A375 (cell line): ENCODE data around the gene IGSF9. TPM values are rescaled to one million over a fixed set of nuclear protein-coding genes. Genes with fewer than 3 reads are reported as not detected.

Experiments used
- small RNA-seq: library from RNA; depleted of rRNA; stranded (forward); fragments of <200 nt; gene quantifications from one replicate; pipeline ENCODE3, GENCODE V24; 2014
- total RNA-seq: library from RNA; depleted of rRNA; stranded (reverse); fragments of >200 nt; shearing (Covaris generic); gene quantifications from 2 replicates; pipeline ENCODE4 v1.2.3, GENCODE V29; 2014; rRNA removed

The IGSF9 gene, protein sequence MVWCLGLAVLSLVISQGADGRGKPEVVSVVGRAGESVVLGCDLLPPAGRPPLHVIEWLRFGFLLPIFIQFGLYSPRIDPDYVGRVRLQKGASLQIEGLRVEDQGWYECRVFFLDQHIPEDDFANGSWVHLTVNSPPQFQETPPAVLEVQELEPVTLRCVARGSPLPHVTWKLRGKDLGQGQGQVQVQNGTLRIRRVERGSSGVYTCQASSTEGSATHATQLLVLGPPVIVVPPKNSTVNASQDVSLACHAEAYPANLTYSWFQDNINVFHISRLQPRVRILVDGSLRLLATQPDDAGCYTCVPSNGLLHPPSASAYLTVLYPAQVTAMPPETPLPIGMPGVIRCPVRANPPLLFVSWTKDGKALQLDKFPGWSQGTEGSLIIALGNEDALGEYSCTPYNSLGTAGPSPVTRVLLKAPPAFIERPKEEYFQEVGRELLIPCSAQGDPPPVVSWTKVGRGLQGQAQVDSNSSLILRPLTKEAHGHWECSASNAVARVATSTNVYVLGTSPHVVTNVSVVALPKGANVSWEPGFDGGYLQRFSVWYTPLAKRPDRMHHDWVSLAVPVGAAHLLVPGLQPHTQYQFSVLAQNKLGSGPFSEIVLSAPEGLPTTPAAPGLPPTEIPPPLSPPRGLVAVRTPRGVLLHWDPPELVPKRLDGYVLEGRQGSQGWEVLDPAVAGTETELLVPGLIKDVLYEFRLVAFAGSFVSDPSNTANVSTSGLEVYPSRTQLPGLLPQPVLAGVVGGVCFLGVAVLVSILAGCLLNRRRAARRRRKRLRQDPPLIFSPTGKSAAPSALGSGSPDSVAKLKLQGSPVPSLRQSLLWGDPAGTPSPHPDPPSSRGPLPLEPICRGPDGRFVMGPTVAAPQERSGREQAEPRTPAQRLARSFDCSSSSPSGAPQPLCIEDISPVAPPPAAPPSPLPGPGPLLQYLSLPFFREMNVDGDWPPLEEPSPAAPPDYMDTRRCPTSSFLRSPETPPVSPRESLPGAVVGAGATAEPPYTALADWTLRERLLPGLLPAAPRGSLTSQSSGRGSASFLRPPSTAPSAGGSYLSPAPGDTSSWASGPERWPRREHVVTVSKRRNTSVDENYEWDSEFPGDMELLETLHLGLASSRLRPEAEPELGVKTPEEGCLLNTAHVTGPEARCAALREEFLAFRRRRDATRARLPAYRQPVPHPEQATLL
- total RNA-seq, result 0.32 and 0.49 TPM in 2 replicates

DNA sequence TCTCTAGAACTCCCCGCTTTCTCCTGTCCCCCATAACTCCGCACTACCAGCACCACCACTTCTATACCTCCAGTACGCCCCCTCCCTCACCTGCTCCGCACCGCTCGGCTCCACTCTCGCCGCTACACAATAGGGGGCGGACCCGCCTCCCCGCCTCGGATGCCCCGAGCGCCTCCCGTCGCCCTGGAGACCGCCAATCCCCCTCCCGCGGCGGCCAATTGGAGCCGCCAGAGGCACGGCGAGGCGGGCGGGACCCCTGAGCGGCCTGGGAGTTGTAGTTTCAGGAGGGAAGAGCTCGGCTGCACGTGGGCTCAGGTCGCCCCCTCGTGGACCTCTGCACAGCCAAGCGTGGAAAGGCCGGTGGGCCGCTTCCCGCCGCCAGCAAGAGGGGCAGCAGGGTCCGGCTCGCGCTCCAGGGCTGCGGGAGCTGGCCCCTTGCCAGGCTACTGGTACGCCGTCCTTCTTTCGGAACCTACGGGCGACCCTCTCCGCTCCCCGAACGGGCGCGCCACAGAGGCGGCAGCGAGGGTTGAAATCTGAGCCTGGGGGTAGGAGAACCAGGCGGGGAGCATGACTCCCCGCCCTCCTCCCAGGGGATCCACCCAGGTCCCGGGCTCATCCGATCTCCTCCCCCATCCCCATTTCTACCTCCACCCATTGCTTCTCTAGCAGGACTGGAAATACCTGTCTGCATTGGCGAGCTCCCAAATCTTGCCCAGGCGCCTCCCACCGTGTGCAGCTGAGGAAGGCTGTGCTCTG, at the start of gene IGSF9:
Gene IGSF9, minus strand, starts transcription at position 131 of the 759 bp plus-strand sequence. CDS start 2,159 bp downstream, outside the sequence.

DNA sequence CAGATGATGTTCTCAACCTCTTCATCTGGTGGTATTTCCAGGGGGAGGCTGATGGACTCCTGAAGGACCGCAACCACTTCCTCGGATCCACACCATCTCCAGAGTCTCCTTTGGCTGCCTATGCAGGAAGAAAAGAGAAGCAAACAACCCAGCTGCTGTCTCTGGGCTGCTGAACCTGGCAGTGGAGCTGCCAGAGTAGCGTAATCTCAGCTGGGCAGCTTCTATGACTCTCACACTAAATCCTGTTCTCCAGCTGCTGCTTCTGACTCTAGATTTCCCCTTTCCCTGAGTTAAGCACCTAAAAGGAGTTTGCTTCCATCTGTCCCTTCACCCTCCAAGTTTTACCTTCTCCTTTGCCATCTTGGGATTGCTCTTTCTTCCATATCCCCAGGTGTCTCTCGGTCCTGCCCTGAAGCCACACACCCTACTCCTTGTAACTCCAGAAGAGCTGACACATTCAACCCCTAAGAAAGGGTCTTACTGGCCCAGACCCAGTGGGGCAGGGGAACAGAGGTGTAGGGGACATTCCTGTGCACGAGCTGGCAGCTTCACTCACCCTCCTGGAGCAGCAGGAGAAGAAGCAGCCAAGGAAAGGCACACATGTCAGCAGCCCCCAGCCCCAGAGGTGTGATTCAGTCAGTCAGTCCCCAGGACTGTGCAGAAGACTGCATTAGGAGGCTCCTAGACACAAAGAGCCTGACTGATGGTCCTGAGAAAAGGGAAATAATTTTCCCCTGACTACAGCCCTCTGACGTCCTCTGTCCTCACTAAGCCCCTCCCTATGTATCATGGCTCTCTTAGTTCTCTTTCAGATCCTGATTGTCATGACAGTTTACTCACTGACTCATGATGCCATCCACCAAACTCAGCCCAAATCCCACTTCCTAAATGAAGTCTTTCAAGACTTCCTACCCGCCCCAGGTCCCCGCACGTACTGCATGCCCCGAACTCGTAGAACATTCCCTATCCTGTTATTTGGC, 8.4 kb upstream of the IGSF9 start, which contains the start of gene SLAMF9:
Gene SLAMF9, minus strand, starts transcription at position 702 of the 980 bp plus-strand sequence. Its CDS starts 100 bp downstream, at position 602.

DNA sequence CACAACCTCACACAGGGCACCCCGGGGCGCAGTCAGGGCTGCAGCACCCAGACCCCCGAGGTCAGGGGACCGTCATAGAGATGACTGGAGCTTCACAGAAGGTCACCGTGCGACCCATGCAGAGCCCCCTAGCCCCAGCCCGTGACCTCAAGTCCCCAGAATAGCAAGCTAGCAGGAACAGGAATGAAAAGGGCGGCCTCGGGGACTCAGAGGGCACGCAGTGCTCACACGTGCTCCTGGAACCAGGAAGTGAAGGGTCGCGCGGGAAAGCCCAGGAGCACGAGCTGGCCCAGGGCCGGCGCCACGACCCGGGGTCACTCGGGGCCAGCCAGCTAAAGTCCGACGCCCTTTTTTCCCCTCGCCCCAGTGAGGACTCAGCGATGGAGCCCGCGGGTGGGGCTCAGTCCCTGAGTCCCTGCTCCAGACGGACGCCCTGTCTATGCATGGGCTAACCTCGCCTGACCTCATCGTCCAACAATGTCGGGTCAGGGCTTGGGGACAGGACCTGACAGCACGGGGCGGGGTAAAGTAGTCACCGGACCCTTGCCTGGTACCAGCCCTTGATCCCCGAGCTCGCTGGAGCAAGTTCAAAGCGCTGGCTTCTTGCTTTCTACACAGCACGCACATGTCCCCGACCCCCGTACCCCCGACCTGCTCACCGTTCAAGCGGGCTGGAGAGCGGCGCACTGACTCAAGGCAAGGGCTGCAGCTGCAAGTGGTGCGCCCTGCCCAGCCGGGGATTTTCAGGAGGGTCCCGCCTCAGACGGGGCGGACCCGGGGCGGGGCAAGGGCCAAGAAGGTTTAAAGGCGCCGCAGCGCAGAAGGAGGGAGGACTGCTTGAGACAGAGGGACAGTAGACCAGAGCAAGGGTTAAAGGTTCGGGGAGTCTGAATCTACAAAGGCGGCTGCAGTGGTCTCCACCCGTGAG, 20.4 kb downstream of the IGSF9 start, which contains the start of gene TAGLN2:
Gene TAGLN2, minus strand, starts transcription at position 717 of the 928 bp plus-strand sequence. CDS start 4,998 bp downstream, outside the sequence.

DNA sequence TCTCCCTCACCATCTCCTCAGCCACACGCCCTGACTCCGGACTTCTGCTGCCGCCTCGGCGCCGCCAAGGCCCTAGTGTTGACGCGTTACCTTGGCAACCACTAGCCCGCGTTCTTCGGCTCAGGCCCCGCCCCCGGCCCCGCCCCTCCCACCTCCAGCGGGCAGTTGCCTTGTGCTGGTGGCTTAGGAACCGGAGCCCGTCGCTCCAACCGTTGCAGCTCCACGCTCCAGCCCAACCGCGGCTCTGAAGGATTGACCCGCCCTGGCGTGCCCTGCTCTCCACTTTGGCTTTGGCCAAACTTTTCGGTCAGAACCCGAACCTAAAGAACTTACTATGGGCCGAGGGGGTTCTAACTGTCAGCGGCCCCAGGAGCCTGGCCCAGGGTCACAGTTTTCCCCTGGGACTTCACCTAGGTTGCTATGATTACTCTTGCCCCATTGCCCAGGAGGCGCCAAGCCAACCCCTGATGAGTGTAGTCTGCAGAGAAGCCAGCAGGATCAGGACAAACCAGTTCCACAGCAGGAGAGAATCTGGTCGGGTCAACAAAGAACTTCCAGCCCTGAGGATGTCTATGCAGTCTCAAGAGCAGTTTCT, 45.2 kb downstream of the IGSF9 start, which contains the start of gene CFAP45:
Gene CFAP45, minus strand, starts transcription at position 80 of the 595 bp plus-strand sequence. Its CDS starts 67 bp downstream, at position 13.

Small RNA genes within 50 kb of the gene (small RNA-seq; reads per million reads assigned to genes)
- gene MIR4259, result not detected

Other genes starting within 250 kb of the IGSF9 start
- not detected in 2 replicates for gene CRP, start 231.0 kb downstream of the IGSF9 start, total RNA-seq
- gene DUSP23, start 164.7 kb downstream of the IGSF9 start, total RNA-seq, result 56.5 and 57.1 TPM in 2 replicates
- not detected in 2 replicates for gene FCRL6, start 143.3 kb downstream of the IGSF9 start, total RNA-seq
- gene SLAMF8, start 118.7 kb downstream of the IGSF9 start, total RNA-seq, result not detected in 2 replicates
- gene VSIG8, start 83.0 kb downstream of the IGSF9 start, total RNA-seq, result not detected in 2 replicates
- 1.1 and 2.5 TPM in 2 replicates for gene CFAP45, start 45.4 kb downstream of the IGSF9 start, total RNA-seq
- gene TAGLN2, start 20.1 kb downstream of the IGSF9 start, total RNA-seq, result 674 and 697 TPM in 2 replicates
- 1.8 and 3.1 TPM in 2 replicates for gene SLAMF9, start 8.6 kb upstream of the IGSF9 start, total RNA-seq
- gene PIGM, start 86.4 kb upstream of the IGSF9 start, total RNA-seq, result 5.5 and 6.1 TPM in 2 replicates
- not detected in 2 replicates for gene KCNJ10, start 124.5 kb upstream of the IGSF9 start, total RNA-seq
- not detected in 2 replicates for gene KCNJ9, start 135.9 kb upstream of the IGSF9 start, total RNA-seq
- gene IGSF8, start 153.0 kb upstream of the IGSF9 start, total RNA-seq, result 29.2 and 30.3 TPM in 2 replicates
- gene ATP1A2, start 170.1 kb upstream of the IGSF9 start, total RNA-seq, result not detected in 2 replicates
- gene ATP1A4, start 206.0 kb upstream of the IGSF9 start, total RNA-seq, result not detected in 2 replicates
- not detected in 2 replicates for gene CASQ1, start 245.0 kb upstream of the IGSF9 start, total RNA-seq